HT-29 (cell line): ENCODE results near the gene ADGRG2. TPM values are rescaled to one million over a fixed set of nuclear protein-coding genes. Genes with fewer than 3 reads are reported as not detected.
"Not testable (repeated sequence)": the region's sequence is repeated elsewhere in the genome, so short reads cannot be mapped to it uniquely, and the experiment has no call there.

ENCODE experiments used
- DNase-seq: peaks from one replicate; pipeline ENCODE4 v3.0.0-alpha.2; 2015; ENCODE audit warnings: low spot score
- total RNA-seq: library from RNA; depleted of rRNA; stranded (reverse); fragments of >200 nt; shearing (Covaris generic); gene quantifications from 2 replicates; pipeline ENCODE4 v1.2.3, GENCODE V29; 2014

ADGRG2 gene
- total RNA-seq, 1 experiment from 2014 or later: not detected

GRCh38 chrX:19085666-19086065 is 36.6 kb downstream of the ADGRG2 start:
- DNase-seq: no peak

- DNase-seq: no peak
Observed at GRCh38 chrX:19075754-19076153, 46.5 kb downstream of the ADGRG2 start.

DNA sequence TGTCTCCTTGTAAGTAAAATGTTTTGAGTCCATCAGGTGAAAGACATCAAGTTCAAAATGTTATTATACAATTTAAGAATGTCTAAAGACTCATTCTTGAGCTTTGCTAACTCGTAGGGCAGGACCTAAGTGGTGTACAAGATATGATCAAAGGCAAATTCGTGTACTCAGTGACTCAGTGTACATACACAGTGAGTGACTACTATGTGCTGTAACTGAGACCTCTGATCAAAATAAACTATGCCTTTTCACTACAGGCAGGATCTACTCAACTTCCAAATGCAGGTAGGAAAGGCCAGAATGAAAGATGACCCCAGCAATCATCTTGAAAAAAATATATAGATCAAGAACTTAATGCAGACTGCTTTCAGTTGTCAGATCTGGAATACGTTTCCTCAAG is 49.9 kb downstream of the ADGRG2 start:
- no peak for DNase-seq

GRCh38 chrX:19070555-19070994 is 51.7 kb downstream of the ADGRG2 start:
- no peak for DNase-seq

- DNase-seq: not testable (repeated sequence)
Observed at GRCh38 chrX:19066987-19067386, 55.3 kb downstream of the ADGRG2 start.

- no peak for DNase-seq
Observed at GRCh38 chrX:19065535-19065934, 56.7 kb downstream of the ADGRG2 start.

DNA sequence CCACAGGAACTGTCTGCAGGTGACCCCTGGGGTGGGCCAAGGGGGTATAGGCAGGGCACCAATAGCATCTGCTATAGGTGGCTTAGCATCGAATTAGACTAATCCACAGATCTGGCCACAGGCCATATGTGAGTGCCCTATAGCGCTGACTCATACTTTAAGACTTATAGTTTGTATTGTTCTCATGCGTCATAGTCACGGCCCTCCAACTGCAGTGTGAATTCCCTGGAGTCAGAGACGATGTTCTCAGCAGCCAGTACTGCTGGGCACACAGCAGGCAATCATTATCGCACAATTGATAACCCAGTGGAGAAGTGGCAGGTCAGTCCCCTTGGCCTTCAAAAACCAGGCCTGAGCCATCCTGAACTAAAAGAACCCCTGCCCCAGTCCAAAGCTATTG is 58.1 kb downstream of the ADGRG2 start:
- no peak for DNase-seq

DNA sequence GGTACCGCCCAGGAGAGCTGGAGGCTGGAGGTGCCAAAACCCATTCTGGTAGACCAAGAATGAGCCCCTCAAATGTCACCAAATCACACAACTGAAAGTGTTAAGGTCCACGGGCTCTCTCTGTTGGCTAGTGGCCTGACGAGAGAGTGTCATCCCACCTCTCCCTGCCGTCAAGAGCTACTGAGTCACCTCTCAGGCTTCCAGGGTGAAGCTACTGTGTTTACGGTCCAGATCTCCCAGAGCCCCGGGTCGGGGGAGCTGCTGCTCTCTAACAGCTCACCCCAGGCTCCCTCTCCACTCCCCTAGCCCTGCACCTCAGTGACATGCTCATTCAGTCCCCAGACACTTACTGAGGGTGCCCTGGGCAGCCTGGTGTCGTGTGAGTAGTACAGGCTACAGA is 59.2 kb downstream of the ADGRG2 start:
- no peak for DNase-seq

- DNase-seq: no peak
Observed at GRCh38 chrX:19059067-19059466, 63.2 kb downstream of the ADGRG2 start.

- DNase-seq: no peak
Observed at GRCh38 chrX:19057856-19058255, 64.4 kb downstream of the ADGRG2 start.

DNA sequence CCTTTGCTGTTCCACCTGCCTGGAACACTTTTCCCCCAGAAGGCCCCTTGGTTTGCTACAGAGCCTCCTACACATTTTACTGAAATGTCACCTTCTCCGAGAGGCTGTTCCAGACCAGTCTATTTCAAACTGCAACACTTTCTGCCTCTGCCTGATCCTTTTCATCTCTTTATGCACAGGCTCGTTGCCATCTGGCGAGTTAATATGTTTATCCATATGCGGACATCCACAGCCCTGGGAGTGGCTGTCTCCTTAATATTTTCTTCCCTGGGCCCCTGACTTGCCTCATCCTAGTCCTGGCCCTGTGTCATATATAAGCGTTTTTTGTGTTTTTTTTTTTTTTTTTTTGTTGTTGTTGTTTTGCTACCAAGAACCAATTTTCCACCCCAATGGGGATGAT is 73.2 kb downstream of the ADGRG2 start:
- no peak for DNase-seq

GRCh38 chrX:19046343-19047215 is 75.7 kb downstream of the ADGRG2 start:
- no peak for DNase-seq

- peak; percentile 42 for DNase-seq
Observed at GRCh38 chrX:19040373-19040772, 81.9 kb downstream of the ADGRG2 start.

- DNase-seq: no peak
Observed at GRCh38 chrX:19034025-19034424, 88.2 kb downstream of the ADGRG2 start.

DNA sequence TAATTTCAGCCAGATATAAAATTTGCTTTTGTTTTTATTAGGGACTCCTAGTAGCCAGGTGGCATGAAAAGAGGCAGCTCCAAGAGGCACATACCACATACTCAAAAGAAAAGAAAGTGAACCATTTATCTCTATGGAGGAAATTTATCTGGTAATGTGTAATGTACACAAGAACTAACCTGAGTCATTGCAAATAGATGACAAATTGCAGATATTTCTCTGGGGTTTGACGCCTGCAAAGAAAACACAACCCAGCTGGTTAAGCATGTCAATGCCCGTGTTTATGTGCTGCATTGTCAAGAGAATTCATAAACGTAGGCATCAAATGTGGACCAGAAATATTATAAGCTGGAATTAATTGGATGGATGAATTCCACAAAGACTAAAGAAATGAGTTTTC is 91.5 kb downstream of the ADGRG2 start:
- no peak for DNase-seq

DNA sequence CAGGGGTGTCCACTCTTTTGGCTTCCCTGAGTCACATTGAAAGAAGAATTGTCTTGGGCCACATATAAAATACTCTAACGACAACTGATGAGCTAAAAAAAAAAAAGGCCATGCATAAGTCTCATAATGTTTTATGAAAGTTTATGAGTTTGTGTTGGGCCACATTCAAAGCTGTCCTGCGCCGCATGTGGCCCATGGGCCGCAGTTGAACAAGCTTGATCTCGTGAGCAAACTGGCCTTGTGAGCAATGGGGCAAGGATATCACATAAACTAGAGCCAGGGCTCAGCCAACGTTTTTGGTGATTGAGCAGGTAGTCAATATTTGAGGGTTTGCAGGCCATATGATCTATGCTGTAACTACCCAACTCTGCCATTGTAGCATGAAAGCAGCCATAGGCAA is 93.7 kb downstream of the ADGRG2 start:
- DNase-seq: no peak

GRCh38 chrX:19024366-19024765 is 97.9 kb downstream of the ADGRG2 start:
- no peak for DNase-seq

GRCh38 chrX:19019996-19020395 is 102.3 kb downstream of the ADGRG2 start:
- no peak for DNase-seq

DNA sequence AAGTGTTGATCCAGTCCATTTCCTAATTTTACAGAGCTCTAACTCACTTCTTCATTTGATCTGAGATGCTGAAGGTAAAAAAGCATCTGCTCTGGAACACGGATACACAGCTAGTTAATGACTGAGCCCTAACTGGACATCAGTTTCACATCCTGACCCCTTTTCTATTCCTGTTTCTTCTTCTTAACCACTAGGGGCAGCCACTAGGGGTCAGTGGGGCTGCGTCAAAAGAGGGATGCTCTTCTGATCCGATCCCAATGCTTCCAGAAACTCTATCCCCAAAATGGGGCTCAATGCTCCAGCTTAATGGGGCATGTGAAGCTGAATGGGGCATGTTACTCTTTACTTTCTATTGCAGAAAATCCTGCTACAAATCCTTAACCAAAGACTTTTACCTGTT is 105.0 kb downstream of the ADGRG2 start:
- DNase-seq: peak; percentile 50

- not testable (repeated sequence) for DNase-seq
Observed at GRCh38 chrX:19016614-19017013, 105.7 kb downstream of the ADGRG2 start.

GRCh38 chrX:19007868-19008267 is 114.4 kb downstream of the ADGRG2 start:
- no peak for DNase-seq

DNA sequence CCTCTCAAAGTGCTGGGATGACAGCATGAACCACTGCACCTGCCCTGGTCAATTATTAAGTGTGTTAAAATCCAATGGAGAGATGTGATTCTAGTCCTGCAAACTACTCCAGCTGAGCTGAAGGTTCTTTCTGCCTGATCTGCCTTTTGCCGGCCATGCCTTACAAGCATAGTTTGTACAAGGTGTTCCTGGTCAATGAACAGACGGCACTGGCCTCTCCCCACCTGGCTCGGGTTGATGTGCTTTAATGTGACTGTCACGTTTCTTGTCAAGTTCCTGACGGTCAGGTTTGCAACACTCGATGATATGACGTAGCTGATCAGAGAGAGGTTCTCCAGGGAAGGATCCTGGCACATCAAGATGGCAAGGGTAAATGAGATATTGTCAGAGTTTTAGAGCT is 115.3 kb downstream of the ADGRG2 start:
- no peak for DNase-seq

DNA sequence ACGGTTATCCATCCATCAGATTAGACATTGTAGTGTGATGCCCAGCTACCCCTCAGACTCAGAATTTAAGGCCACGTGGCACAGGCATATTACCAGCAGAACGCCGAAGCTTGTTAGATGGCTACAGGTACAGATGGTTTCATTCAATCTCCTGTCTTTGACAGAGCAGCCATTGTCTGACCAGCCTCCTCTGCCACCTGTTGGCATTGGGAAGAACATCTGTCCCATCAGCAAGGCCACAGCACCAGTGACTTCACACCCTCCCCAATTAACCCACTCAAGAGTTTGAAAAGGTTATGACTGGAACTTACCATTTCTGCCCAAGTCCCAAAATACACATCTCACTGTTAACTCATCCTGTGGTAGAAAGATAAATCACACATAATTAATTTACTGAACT is 116.4 kb downstream of the ADGRG2 start:
- peak; percentile 16 for DNase-seq

- no peak for DNase-seq
Observed at GRCh38 chrX:19003756-19004155, 118.5 kb downstream of the ADGRG2 start.
